ENCODE results near the gene CMBL.
"Not testable (repeated sequence)": the region's sequence is repeated elsewhere in the genome, so short reads cannot be mapped to it uniquely, and the experiment has no call there.

Gene CMBL

GRCh38 chr5:10333154-10334006 is 25.7 kb upstream of the CMBL start:
- peak in 1 of 2 donors; percentile 2 for DNase-seq (ENCODE audit: low read depth in 2 of 2)

- no peak for DNase-seq (ENCODE audit: low read depth in 2 of 2)
These were observed 24.6 kb upstream of the CMBL start for GRCh38 chr5:10332301-10332700.

- no peak for DNase-seq (ENCODE audit: low read depth in 2 of 2)
These were observed 23.7 kb upstream of the CMBL start for GRCh38 chr5:10331341-10331796.

- no peak for DNase-seq (ENCODE audit: low read depth in 2 of 2)
These were observed 23.0 kb upstream of the CMBL start for GRCh38 chr5:10330511-10331230.

GRCh38 chr5:10329820-10330481 is 22.2 kb upstream of the CMBL start:
- no peak for DNase-seq (ENCODE audit: low read depth in 2 of 2)

GRCh38 chr5:10329446-10329819 is 21.7 kb upstream of the CMBL start:
- DNase-seq (ENCODE audit: low read depth in 2 of 2), result no peak

GRCh38 chr5:10328323-10328722 is 20.6 kb upstream of the CMBL start:
- DNase-seq (ENCODE audit: low read depth in 2 of 2), result no peak

- no peak for DNase-seq (ENCODE audit: low read depth in 2 of 2)
These were observed 17.0 kb upstream of the CMBL start for GRCh38 chr5:10324518-10325370.

GRCh38 chr5:10323588-10324488 is 16.1 kb upstream of the CMBL start:
- no peak for DNase-seq (ENCODE audit: low read depth in 2 of 2)

GRCh38 chr5:10321882-10322281 is 14.2 kb upstream of the CMBL start:
- DNase-seq (ENCODE audit: low read depth in 2 of 2), result no peak

- no peak for DNase-seq (ENCODE audit: low read depth in 2 of 2)
These were observed 13.1 kb upstream of the CMBL start for GRCh38 chr5:10320793-10321192.

GRCh38 chr5:10319202-10319851 is 11.6 kb upstream of the CMBL start:
- no peak for DNase-seq (ENCODE audit: low read depth in 2 of 2)

GRCh38 chr5:10317825-10318682 is 10.4 kb upstream of the CMBL start:
- DNase-seq (ENCODE audit: low read depth in 2 of 2), result no peak

- DNase-seq (ENCODE audit: low read depth in 2 of 2), result no peak
These were observed 8.3 kb upstream of the CMBL start for GRCh38 chr5:10315824-10316509.

- no peak for DNase-seq (ENCODE audit: low read depth in 2 of 2)
These were observed 7.5 kb upstream of the CMBL start for GRCh38 chr5:10315201-10315600.

- no peak for DNase-seq (ENCODE audit: low read depth in 2 of 2)
These were observed 4.1 kb upstream of the CMBL start for GRCh38 chr5:10311595-10312425.

GRCh38 chr5:10310835-10311570 is 3.3 kb upstream of the CMBL start:
- DNase-seq (ENCODE audit: low read depth in 2 of 2), result not testable (repeated sequence)

All from stimulated activated CD8-positive, alpha-beta memory T cell treated with anti-CD3 and anti-CD28 coated beads, Interleukin-7, amount 100 ng/mL, for 4 hours (primary cell).